Lower leg skin (tissue), 4 donors: ENCODE measurements around the gene TBX4. TPM values are rescaled to one million over a fixed set of nuclear protein-coding genes. Genes with fewer than 3 reads are reported as not detected.

ENCODE experiments used
- DNase-seq, 2 donors: peaks; one replicate each; pipeline ENCODE4 v3.0.0-alpha.2; 2019; ENCODE audit warnings: low spot score in 2 of 2
- H3K4me3 ChIP-seq: fragments of 200-600 bp; sonication (generic); 2 replicates; pipeline ENCODE4 v1.5.1; 2017; ENCODE audit warnings: mild to moderate bottlenecking, low read depth; ENCODE audit not compliant: poor library complexity, severe bottlenecking
- CTCF ChIP-seq, 3 donors: fragments of 450-650 bp; IDR thresholded peaks; one replicate each; pipeline ENCODE4 v1.5.1; 2016; ENCODE audit warnings: antibody characterized with exemption in 3 of 3, mild to moderate bottlenecking in 3 of 3, moderate library complexity in 2 of 3
- POLR2A ChIP-seq, 2 donors: fragments of 450-650 bp; IDR thresholded peaks; one replicate each; pipeline ENCODE4 v1.6.1; 2016 to 2017; ENCODE audit warnings: antibody characterized with exemption in 2 of 2, mild to moderate bottlenecking in 1 of 2, moderate library complexity in 1 of 2
- WGBS, 2 donors: methylation state at CpG; one replicate each; pipeline ENCODE4 v1.1.5; 2018; 5-methylcytosine and 5-hydroxymethylcytosine counted together
- intact Hi-C: fragments of 100-400 bp; cut with DNase I; formaldehyde crosslinking; loops from one replicate; pipeline ENCODE4 v1.15.0; 2023; ENCODE audit warnings: low total_unique reads
- total RNA-seq, 4 donors: library from RNA; depleted of rRNA; stranded (reverse); fragments of >200 nt; gene quantifications; one replicate each; pipeline ENCODE4 v1.1.0, GENCODE V29; 2016

TBX4 gene
- total RNA-seq, 4 donors from 2014 or later, result 0.53 TPM; not detected in 3

DNA sequence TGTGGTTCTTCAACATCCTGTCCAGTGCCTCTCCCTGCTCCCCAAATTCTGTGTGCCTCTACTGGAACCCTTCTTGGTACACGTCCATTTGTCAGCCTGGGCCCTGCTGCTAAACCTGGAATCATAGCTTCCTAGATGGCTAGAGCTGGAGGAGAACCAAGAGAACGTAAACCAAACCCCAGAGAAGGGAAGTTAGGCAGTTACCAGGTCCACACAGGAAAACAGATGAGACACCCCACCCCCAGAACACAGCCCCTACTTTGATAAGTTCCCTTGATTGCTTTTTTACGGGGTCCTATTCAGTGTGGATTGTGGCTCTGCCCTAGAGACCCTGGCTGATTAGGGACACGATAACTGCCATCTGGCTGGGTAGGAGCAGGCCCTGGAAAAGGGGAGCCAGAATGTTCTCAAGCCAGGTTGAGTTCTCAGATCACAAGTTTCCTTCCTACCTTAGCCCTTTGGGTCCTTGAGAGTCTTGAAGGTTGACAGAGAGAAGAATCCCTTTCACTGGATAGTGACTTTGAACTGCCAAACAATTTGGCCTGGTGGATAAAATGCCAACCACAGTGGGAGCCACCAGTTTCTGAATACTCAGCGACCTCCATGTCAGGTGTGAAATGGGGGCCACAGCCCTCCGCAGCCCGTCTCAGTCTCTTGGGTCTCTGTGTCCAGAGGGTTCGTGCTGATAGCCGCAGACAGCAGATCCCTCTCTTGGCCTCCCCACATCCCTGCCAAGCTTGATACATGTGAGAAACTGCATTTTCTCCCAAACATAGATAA lies 7.9 kb downstream of the TBX4 start:
- DNase-seq, result peak; percentile 8 to 57
- WGBS, 2 donors, result 85 to 89% methylated on average over 9 of the region's 9 CpGs
- H3K4me3 ChIP-seq, result no peak overlapping the region
- intact Hi-C loops, result no loop called here
- TF ChIP-seq CTCF (IDR thresholded peaks at IDR 0.05) (no peak), POLR2A (IDR thresholded peaks at IDR 0.05) (no peak)

GRCh38 chr17:61460796-61461585 lies 8.8 kb downstream of the TBX4 start:
- TF ChIP-seq CTCF (IDR thresholded peaks at IDR 0.05) (no peak), POLR2A (IDR thresholded peaks at IDR 0.05) (no peak)
- intact Hi-C loops, result no loop called here
- H3K4me3 ChIP-seq, result no peak overlapping the region
- DNase-seq, result no peak
- WGBS, 2 donors, result 59 to 65% methylated on average over 12 of the region's 12 CpGs

- intact Hi-C loops, result no loop called here
- TF ChIP-seq CTCF (IDR thresholded peaks at IDR 0.05) (no peak), POLR2A (IDR thresholded peaks at IDR 0.05) (no peak)
- no peak for DNase-seq
- H3K4me3 ChIP-seq, result no peak overlapping the region
- 33 to 38% methylated on average over 7 of the region's 7 CpGs for WGBS, 2 donors
Measured at GRCh38 chr17:61461586-61461966, 9.4 kb downstream of the TBX4 start.

DNA sequence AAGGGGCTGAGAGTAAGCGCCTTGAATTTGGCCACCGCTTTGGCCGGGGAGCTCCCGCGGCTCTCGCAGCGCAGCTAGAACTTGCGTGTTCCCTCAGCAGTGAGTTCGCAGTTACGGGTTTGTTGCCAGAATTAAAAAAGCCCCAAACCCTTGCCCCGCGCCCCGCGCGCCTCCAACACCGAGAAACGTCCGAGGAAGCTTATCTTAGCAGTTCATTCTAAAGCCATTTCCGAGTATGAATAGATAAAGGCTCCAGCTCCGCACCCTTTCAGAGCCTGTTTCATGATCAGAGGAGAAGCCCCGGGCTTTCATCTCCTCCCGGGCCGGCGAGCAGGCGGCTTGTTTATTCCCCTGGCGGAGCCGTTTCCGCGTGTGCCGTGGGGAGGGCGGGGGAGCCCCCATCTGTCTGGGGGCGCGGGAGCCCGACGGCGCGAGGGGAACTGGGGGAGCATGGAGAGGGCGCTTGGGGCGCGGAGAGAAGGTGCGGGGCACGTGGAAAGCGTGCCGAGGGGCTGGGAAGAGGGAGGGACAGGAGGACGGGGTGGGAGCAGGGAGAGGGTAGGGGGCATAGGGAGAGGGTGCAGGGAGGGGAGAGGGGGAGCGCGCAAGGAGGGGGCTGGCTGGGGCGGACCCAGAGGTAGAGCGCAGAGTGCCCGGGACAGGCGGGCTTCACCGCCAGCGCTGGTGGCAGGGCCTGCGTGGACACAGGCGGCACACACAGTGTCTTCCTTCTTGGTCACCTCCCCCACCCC lies 9.9 kb downstream of the TBX4 start:
- intact Hi-C loops, result no loop called here
- WGBS, 2 donors, result 7 to 10% methylated on average over 52 to 55 of the region's 55 CpGs
- peak in 1 of 2 donors; percentile 81 for DNase-seq
- TF ChIP-seq CTCF (IDR thresholded peaks at IDR 0.05) (no peak), POLR2A (IDR thresholded peaks at IDR 0.05) (no peak)
- no peak overlapping the region for H3K4me3 ChIP-seq

GRCh38 chr17:61462719-61463315 lies 10.6 kb downstream of the TBX4 start:
- no peak overlapping the region for H3K4me3 ChIP-seq
- WGBS, 2 donors, result 56 to 62% methylated on average over 10 of the region's 10 CpGs
- no peak for TF ChIP-seq CTCF (IDR thresholded peaks at IDR 0.05)
- TF ChIP-seq POLR2A (IDR thresholded peaks at IDR 0.05), result no peak
- DNase-seq, result peak in 1 of 2 donors; percentile 83
- intact Hi-C loops, result no loop called here
